K562 (cell line): Measurements from ENCODE around the gene RUNX1. TPM values are rescaled to one million over a fixed set of nuclear protein-coding genes. Genes with fewer than 3 reads are reported as not detected.
A peak's percentile ranks its signal among the peaks of the same experiment; 100 is the strongest.

ENCODE experiments used
- ARID2 ChIP-seq: fragments of 450-650 bp; IDR thresholded peaks from 2 replicates; pipeline ENCODE4 v1.6.1; 2017; ENCODE audit warnings: antibody characterized with exemption, mild to moderate bottlenecking
- ATF3 ChIP-seq, 2 experiments: fragments of 450-650 bp in 1 of 2; sonication (generic) in 1 of 2; formaldehyde crosslinking in 1 of 2; IDR thresholded peaks in 1 of 2; conservative IDR thresholded peaks in 1 of 2; 2 replicates each; pipeline versions ENCODE4 v1.6.1 to v1.8.1; 2016 to 2023; ENCODE audit warnings: mild to moderate bottlenecking in 2 of 2, moderate library complexity in 2 of 2, inconsistent platforms in 1 of 2, missing genetic modification reagents in 1 of 2
- CEBPB ChIP-seq: fragments of 450-650 bp; IDR thresholded peaks from 2 replicates; pipeline ENCODE4 v1.6.1; 2016; ENCODE audit warnings: missing genetic modification characterization, missing compliant biosample characterization
- CEBPG ChIP-seq, 3 experiments: fragments of 200-800 bp in 1 of 3; sonication (Bioruptor generic) in 1 of 3; sonication (generic) in 1 of 3; formaldehyde crosslinking in 1 of 3; IDR thresholded peaks in 2 of 3; conservative IDR thresholded peaks in 1 of 3; 2 replicates each; pipeline versions ENCODE4 v1.6.1 to v1.8.0; 2016 to 2022; ENCODE audit warnings: missing compliant biosample characterization in 2 of 3, missing genetic modification characterization in 2 of 3, mild to moderate bottlenecking in 1 of 3, missing genetic modification reagents in 1 of 3
- CXXC5 ChIP-seq: fragments of 250-450 bp; sonication (Bioruptor Pico); IDR thresholded peaks from 2 replicates; pipeline ENCODE4 v1.8.0; 2022; ENCODE audit warnings: inconsistent platforms, mild to moderate bottlenecking, moderate library complexity
- DMBX1 ChIP-seq: fragments of 250-450 bp; sonication (Bioruptor Pico); IDR thresholded peaks from 2 replicates; pipeline ENCODE4 v1.8.0; 2022; ENCODE audit warnings: inconsistent platforms, mild to moderate bottlenecking, moderate library complexity, borderline replicate concordance
- FOXJ2 ChIP-seq: fragments of 200-800 bp; sonication (Bioruptor generic); IDR thresholded peaks from 2 replicates; pipeline ENCODE4 v1.6.1; 2016; ENCODE audit warnings: missing genetic modification characterization, missing compliant biosample characterization
- IRF2 ChIP-seq: sonication (generic); formaldehyde crosslinking; IDR thresholded peaks from 2 replicates; pipeline ENCODE4 v1.8.1; 2022; ENCODE audit warnings: mild to moderate bottlenecking, missing genetic modification reagents
- MAX ChIP-seq: sonication (generic); formaldehyde crosslinking; IDR thresholded peaks from 2 replicates; pipeline ENCODE4 v1.9.0; 2022; ENCODE audit warnings: mild to moderate bottlenecking, missing genetic modification reagents
- NR2C1 ChIP-seq, 2 experiments: fragments of 450-650 bp; IDR thresholded peaks; 2 replicates each; pipeline ENCODE4 v1.6.1; 2017; ENCODE audit warnings: mild to moderate bottlenecking in 2 of 2, antibody characterized with exemption in 1 of 2, inconsistent platforms in 1 of 2, missing compliant biosample characterization in 1 of 2, missing genetic modification characterization in 1 of 2
- PHB2 ChIP-seq: fragments of 450-650 bp; IDR thresholded peaks from 2 replicates; pipeline ENCODE4 v1.6.1; 2017; ENCODE audit warnings: low read depth
- PHF20 ChIP-seq: fragments of 450-650 bp; IDR thresholded peaks from 2 replicates; pipeline ENCODE4 v1.6.1; 2018; ENCODE audit not compliant: partially characterized antibody
- RBM25 ChIP-seq: fragments of 200-400 bp; formaldehyde crosslinking; IDR thresholded peaks from 2 replicates; pipeline ENCODE4 v1.6.1; 2018; ENCODE audit warnings: low read length, low read depth, moderate library complexity; ENCODE audit not compliant: severe bottlenecking
- TCF3 ChIP-seq: sonication (generic); formaldehyde crosslinking; IDR thresholded peaks from 2 replicates; pipeline ENCODE4 v1.4.0; 2020; ENCODE audit warnings: mild to moderate bottlenecking, missing genetic modification reagents
- TFAP4 ChIP-seq: sonication (generic); formaldehyde crosslinking; IDR thresholded peaks from 2 replicates; pipeline ENCODE4 v1.8.0; 2022; ENCODE audit warnings: missing genetic modification reagents, mild to moderate bottlenecking, moderate library complexity, borderline replicate concordance
- TGIF2 ChIP-seq: sonication (generic); formaldehyde crosslinking; IDR thresholded peaks from 2 replicates; pipeline ENCODE4 v1.8.1; 2022; ENCODE audit warnings: mild to moderate bottlenecking, missing genetic modification reagents, moderate library complexity
- TRIM24 ChIP-seq, 2 experiments: fragments of 450-650 bp; IDR thresholded peaks; 2 replicates each; pipeline ENCODE4 v1.6.1; 2016
- ZNF324 ChIP-seq: fragments of 250-450 bp; sonication (Bioruptor Pico); IDR thresholded peaks from 2 replicates; pipeline ENCODE4 v1.4.0; 2020; ENCODE audit warnings: mild to moderate bottlenecking
- ZNF384 ChIP-seq: IDR thresholded peaks from 2 replicates; pipeline ENCODE4 v1.6.1; 2012; ENCODE audit warnings: low read depth, low read length, improper control_type of control experiment
- ZNF41 ChIP-seq: fragments of 250-450 bp; sonication (Bioruptor Pico); conservative IDR thresholded peaks from 2 replicates; pipeline ENCODE4 v1.4.0; 2020; ENCODE audit warnings: mild to moderate bottlenecking
- ZNF592 ChIP-seq: fragments of 450-650 bp; IDR thresholded peaks from 2 replicates; pipeline ENCODE4 v1.6.1; 2017; ENCODE audit warnings: antibody characterized with exemption, mild to moderate bottlenecking
- ZNF668 ChIP-seq: fragments of 250-450 bp; sonication (Bioruptor Pico); IDR thresholded peaks from 2 replicates; pipeline ENCODE4 v1.8.0; 2022; ENCODE audit warnings: mild to moderate bottlenecking, inconsistent platforms
- polyA plus RNA-seq, 8 experiments: library from polyadenylated mRNA; depleted of rRNA in 4 of 8; stranded (reverse) in 5 of 8; unstranded in 3 of 8; fragments of >200 nt; fragmentation: Nextera tagmentation in 2 of 8; fragmentation: Illumina TruSeq in 1 of 8; extraction: Ambion mirVana in 2 of 8; extraction: Trizol in 1 of 8; gene quantifications; 2 replicates each; pipeline versions ENCODE4 v1.2.1 to v1.2.3, GENCODE V29; 2011 to 2014; ENCODE audit warnings: inconsistent platforms in 1 of 8, missing spikeins in 1 of 8
- total RNA-seq, 7 experiments: library from RNA; depleted of rRNA in 6 of 7; stranded (reverse); fragments of >200 nt in 6 of 7; fragmentation: Illumina TruSeq in 2 of 7; extraction: Trizol in 2 of 7; gene quantifications; 2 replicates each; pipeline versions ENCODE4 v1.2.1 to v1.2.3, GENCODE V29; 2011 to 2021; ENCODE audit warnings: low replicate concordance in 1 of 7

Gene RUNX1
- total and polyA plus RNA-seq, 9 of the 15 experiments (the other 6 are each of a cell fraction or from before 2014, with no cell fraction given) = 2.2 to 68.6 (median 17.8) TPM

- TF ChIP-seq DMBX1 (CRISPR knock-in tag) = peak; percentile 90; the same call in 1 of the 2 replicates
- no peak for TF ChIP-seq PHB2
- TF ChIP-seq CEBPG (CRISPR knock-in tag; IDR thresholded peaks at IDR 0.05) = peak; percentile 80
- peak; percentile 70 to 84 for TF ChIP-seq CEBPG (tag; conservative IDR thresholded peaks at IDR 0.05 in 1 of 2, IDR thresholded peaks at IDR 0.05 in 1 of 2)
- TF ChIP-seq ZNF384 = no peak
- TF ChIP-seq CEBPB = peak; percentile 90
- TF ChIP-seq ZNF668 = no peak
- peak; percentile 52; the same call in 1 of the 2 replicates for TF ChIP-seq ZNF592
- no peak for TF ChIP-seq RBM25
- TF ChIP-seq NR2C1 (IDR thresholded peaks at IDR 0.05) = no peak
- 0 out of 2 replicates have a peak, but pooled peaks have one; percentile 36 for TF ChIP-seq NR2C1 (tag; IDR thresholded peaks at IDR 0.05)
- no peak for TF ChIP-seq ARID2
- no peak for TF ChIP-seq PHF20
- 0 out of 2 replicates have a peak, but pooled peaks have one; percentile 20 for TF ChIP-seq TCF3
- TF ChIP-seq ZNF41 = no peak
- no peak for TF ChIP-seq IRF2 (CRISPR knock-in tag)
- peak; percentile 42; the same call in 1 of the 2 replicates for TF ChIP-seq ATF3 (IDR thresholded peaks at IDR 0.05)
- TF ChIP-seq ATF3 (CRISPR knock-in tag; conservative IDR thresholded peaks at IDR 0.05) = no peak
- TF ChIP-seq MAX (CRISPR knock-in tag) = peak; percentile 73
- TF ChIP-seq TRIM24 (IDR thresholded peaks at IDR 0.05) = 0 out of 4 replicates have a peak, but pooled peaks of 1 of the 2 experiments have one; percentile 11
- TF ChIP-seq TFAP4 (CRISPR knock-in tag) = 0 out of 2 replicates have a peak, but pooled peaks have one; percentile 45
- peak; percentile 46 for TF ChIP-seq CXXC5 (CRISPR knock-in tag)
- TF ChIP-seq ZNF324 (CRISPR knock-in tag) = 0 out of 2 replicates have a peak, but pooled peaks have one; percentile 10
- TF ChIP-seq FOXJ2 (tag) = no peak
- no peak for TF ChIP-seq TGIF2
Observed at GRCh38 chr21:34999397-34999941, 49.6 kb downstream of the RUNX1 start (continued).
